Measurements from ENCODE around the gene MPPE1.

Gene MPPE1

GRCh38 chr18:11880586-11881304 is 27.4 kb downstream of the MPPE1 start:
- no peak for TF ChIP-seq CTCF (IDR thresholded peaks at IDR 0.05; ENCODE audit: borderline replicate concordance, insufficient read depth, low read depth, low read length)
- no peak overlapping the region for H3K4me3 ChIP-seq (ENCODE audit: low read depth, low read length)

GRCh38 chr18:11877497-11878135 is 30.5 kb downstream of the MPPE1 start:
- TF ChIP-seq CTCF (IDR thresholded peaks at IDR 0.05; ENCODE audit: borderline replicate concordance, insufficient read depth, low read depth, low read length) = no peak
- no peak overlapping the region for H3K4me3 ChIP-seq (ENCODE audit: low read depth, low read length)

- no peak overlapping the region for H3K4me3 ChIP-seq (ENCODE audit: low read depth, low read length)
- TF ChIP-seq CTCF (IDR thresholded peaks at IDR 0.05; ENCODE audit: borderline replicate concordance, insufficient read depth, low read depth, low read length) = no peak
Measured at GRCh38 chr18:11874676-11875075, 33.4 kb downstream of the MPPE1 start.

GRCh38 chr18:11873670-11874340 is 34.3 kb downstream of the MPPE1 start:
- TF ChIP-seq CTCF (IDR thresholded peaks at IDR 0.05; ENCODE audit: borderline replicate concordance, insufficient read depth, low read depth, low read length) = no peak
- no peak overlapping the region for H3K4me3 ChIP-seq (ENCODE audit: low read depth, low read length)

- peak; percentile 41 for TF ChIP-seq CTCF (IDR thresholded peaks at IDR 0.05; ENCODE audit: borderline replicate concordance, insufficient read depth, low read depth, low read length)
- H3K4me3 ChIP-seq (ENCODE audit: low read depth, low read length) = no peak overlapping the region
Measured at GRCh38 chr18:11872479-11873136, 35.5 kb downstream of the MPPE1 start.

GRCh38 chr18:11871501-11871900 is 36.6 kb downstream of the MPPE1 start:
- no peak overlapping the region for H3K4me3 ChIP-seq (ENCODE audit: low read depth, low read length)
- TF ChIP-seq CTCF (IDR thresholded peaks at IDR 0.05; ENCODE audit: borderline replicate concordance, insufficient read depth, low read depth, low read length) = no peak

Measured in GM12875 (cell line).